Activated CD4-positive, alpha-beta T cell treated with anti-CD3 and anti-CD28 coated beads, Interleukin-2, amount 50 U/mL, for 4 hours (primary cell): ENCODE measurements around the gene HOXB5.
A peak's percentile ranks its signal among the peaks of the same experiment; 100 is the strongest.

Experiments
- DNase-seq, 2 experiments: peaks; one replicate each; pipeline ENCODE4 v3.0.0-alpha.2; 2020

Gene HOXB5

DNA sequence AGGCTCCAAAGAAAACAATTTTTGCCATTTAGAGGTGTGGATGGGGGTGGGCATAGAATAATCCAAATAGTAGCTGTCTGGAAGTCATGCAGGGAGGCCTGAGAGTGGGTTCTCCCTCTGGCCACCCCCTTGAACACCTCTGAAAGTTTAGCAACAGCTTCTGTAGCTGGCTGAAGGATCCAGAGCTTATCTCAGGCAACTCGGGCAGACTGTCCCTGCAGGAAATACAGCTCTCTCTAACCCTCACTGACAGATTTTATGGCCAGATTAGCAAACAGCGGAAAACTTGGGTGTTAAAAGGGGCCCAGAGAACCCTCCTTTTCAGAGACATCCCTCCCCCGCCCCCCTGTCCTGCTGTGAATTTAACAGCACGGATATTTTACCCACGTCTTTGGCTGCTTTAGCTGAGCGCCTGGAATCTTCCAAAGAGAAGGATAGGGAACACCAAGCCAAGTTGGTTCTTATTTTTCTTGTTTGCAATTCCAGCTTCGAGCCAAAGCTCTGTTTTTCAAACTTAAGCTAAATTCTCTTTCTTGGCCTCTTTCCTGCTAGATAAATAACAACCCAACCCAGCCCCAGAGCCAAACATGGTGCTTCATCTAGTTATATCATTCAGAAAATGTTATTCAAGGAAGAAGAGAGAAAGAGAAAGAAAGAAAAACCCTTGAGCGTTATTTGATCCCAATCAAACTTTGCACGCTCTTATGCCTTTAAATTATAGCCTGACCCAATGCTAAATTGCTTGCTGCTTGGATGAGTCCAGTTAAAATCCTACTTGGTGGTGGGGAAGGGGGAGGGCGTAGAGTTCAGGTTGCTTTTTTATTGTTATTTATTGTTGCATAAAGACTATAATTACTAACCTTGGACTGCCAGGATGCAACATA lies 46.4 kb downstream of the HOXB5 start:
- DNase-seq, result no peak

DNA sequence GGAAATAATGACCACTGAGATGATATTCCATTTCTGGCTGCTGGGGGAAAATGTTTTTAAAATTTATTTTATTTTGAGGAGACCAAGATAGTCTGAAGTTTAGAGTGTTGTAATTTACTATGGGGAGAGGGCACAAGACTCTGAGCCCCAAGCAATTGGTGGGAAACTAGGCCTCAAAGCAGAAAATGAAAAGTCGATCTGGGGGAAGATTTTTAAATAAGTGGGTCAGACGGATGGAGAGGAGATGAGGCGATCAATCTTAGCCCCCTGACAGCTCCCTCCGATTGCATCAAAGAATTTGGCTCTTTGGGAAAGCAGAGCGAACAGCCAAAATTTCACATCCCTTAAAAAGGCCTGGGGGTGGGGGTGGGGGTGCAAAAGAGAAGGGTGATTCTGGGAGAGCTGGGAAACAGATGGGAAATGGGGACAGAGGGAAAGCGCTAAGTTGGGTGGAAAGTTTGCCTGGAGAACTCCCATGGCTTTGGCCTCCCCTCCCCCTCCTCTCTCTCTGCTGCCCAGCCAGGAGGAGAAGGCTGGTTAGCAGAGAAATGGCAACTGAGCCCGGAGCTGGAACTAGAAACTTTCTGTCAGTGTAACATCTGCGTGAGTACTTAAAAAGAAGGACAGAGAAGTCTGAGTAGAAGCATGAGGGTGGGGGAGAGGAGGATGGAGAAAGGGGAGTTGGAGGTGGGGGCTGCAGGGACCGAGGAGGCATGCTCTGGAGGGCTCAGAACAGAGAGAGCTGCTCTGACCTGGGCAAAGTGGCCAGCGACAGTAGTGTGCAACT lies 47.2 kb downstream of the HOXB5 start:
- no peak for DNase-seq

DNA sequence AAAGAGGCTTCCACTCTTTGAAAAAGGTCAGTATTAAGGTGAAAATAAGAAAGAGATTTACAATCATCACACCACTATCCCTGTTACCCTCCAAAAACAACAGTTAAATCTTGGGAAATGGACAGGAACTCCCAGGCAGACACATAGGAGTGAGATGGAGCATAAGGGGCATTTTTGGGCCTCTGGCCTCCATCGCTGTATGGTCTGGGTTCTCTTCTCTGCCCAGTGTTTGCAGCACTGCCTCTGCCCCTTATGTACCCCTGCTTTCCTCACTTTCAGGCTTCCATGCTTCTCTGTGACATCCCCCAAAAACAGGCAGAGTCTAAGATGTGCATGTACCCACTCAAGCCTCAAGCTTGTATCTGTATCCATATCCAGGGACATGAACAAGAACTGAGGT lies 48.0 kb downstream of the HOXB5 start:
- no peak for DNase-seq

DNA sequence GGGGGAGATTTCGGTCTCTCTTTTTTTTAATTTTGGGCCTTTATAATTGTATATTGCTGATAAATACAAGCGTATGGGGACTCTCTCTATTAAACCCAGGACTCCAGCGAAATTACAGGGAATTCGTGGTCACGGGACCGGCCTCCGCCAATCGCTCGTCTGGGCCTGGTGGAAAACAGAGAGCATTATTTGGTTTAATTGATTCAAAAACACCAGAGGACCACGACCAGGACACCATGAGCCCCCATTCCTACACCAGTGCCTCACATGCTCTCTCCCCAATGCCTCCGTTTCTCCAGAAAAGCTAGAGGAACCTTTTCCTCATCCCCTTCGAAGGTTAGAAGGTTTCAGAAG lies 48.6 kb downstream of the HOXB5 start, which contains the start of gene HOXB2:
HOXB2 (minus strand) TSS at position 88 of the 354 bp plus-strand sequence. CDS start 198 bp downstream, outside the sequence.
- DNase-seq, result no peak

DNA sequence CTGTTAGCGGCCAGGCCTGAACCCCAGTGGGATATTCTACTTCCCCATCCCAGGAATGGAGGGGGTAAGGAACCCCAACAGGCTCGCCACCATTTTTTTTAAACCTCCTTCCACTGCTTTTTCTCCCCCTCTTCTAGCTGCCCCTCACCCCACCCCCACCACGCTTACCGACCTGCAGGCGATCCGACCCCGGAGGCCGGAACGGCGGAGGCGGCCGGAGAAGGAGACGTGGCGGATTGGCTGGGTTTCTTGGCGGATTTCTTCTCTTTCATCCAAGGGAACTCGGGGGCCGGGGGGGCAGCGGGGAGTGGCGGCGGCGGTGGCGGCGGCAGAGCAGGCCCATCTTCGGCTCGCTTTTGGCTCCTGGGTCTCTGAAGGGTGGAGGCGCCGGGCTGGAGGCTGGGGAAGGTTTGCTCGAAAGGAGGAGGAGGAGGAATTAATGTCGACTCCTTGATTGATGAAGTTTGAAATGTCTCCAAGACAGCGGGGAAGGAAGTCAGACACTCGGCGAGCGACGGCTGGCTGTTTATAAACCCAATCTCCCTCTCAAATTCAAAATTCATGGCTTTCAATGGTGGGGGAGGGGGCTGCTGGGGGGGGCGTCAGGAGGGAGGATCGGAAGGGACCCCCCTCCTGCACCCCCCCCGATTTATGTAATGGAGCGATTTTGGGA lies 49.1 kb downstream of the HOXB5 start:
- peak in 1 of 2 experiments; percentile 15 for DNase-seq

DNA sequence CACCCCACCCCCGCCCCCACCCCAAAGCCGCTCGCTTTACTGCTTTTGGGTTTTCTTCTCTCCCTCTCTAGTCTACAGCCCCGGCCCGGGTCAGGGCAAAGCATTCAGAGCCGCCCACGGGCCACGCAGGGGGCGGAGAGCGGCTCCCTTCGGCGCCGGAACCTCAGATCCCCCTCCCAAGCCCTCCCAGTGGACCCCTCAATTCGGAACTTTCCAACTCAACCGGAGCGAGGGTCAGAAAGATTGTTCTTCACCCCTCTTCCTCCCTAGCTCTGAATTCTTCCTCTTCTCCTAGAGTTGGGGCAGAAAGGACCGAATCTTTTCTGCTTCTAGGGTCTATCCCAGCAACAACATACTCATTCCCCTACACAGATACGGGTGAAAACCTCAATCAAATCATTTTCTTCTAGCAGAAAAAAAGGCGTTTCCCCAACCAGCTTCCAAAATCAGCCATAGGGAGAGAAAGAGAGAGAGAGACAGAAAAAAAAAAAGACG lies 49.7 kb downstream of the HOXB5 start:
- DNase-seq, result peak; percentile 26 to 33

DNA sequence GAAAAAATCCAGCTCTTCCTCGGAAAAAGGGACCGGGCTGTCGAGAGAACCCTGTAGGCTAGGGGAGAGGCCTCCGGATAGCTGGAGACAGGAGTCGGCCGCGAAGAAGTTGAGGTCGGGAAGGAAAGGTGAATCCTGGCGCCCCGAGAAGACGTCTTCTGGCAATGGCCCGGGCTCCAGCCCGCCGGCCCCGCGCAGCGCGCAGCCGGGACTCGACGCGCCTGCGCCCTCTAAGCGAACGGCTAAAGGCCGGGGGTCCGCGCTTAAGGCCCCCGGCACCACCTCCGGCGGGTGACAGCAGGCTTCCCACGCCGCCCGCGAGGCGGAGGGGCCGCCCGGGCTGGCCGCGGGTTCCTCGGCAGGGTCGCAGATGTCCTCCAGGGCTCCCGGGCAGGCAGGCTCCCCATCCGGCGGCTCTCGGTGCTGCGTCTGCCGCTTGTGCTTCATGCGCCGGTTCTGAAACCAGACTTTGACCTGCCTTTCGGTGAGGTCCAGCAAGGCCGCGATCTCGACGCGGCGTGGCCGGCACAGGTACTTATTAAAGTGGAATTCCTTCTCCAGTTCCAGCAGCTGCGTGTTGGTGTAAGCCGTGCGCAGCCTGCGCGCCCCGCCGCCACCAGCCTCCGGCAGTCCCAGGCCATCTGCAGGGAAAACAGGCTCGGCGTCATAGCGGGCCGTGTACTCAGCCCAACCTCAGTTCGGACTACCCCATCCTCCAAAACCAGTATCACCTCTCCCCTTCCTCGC lies 50.3 kb downstream of the HOXB5 start:
- peak; percentile 35 to 44 for DNase-seq

DNA sequence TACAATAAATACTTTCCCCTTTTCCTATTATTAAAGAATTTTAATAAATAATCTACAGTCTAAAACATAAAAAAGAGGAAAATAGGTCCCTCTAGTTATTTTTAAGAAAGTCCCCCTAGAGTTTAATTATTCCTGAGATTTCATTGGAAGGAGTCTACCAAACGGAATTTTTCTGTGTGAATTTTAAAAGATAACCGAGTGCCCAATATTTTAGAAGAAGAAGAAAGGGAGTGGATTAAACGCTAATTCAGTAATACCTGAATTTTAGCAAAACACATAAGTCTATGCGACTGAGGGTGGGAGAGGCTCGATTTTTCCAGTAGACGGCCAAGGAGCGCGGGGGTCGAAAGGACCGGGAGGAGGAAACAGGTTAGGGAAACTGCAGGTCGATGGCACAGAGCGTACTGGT lies 50.9 kb downstream of the HOXB5 start:
- DNase-seq, result no peak

DNA sequence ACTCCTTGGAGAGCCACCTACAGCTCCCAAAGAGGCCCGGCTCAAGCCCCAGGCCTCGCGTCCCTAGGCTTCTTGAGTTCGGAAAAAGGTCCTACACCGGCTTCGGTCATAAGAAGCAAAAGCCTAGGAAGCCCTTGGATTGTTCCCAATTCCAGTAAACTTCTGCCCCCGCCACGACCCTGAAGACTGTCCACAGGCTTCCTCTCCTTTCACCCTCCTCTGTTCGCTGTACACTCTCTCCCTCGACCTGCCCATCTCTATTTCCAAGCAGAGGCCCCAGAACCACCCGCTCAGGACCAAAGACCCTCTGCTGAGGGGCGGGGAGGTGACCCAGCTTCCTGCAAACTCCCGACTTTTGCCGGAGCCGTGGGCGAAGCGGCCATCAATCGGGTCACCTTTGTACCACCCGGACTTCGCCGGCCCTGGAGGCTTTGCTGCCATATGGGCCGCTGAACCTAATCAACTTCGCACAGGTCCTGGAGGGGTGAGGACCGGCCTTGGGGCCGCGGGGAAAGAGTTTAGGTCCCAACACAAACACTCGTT lies 51.4 kb downstream of the HOXB5 start:
- DNase-seq, result no peak

DNA sequence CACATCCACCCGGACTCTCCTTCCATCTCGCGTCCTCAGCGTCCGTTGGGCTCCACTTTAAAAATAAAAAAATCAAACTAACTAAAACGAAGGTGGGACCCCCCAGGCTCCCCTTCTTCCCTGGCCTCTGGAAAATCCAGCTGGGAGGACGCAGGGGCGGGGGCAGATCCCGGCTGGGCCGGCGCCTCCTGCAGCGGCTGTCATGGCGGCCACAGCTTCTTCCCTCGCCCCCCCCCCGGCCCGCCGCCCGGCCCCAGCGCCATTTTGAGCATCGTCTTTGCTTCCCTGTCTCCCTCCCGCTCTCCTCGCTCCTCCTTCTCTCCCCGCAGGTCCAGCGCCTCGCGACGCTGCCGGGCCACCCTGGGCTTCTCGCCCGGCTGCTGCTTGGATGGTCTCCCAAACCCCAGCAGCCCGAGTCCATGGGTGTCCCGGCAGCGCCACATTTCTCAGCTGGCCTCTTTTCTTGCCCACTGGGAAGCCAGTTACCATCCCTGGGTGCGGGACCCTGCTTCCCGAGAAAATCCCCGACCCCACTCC lies 51.9 kb downstream of the HOXB5 start:
- DNase-seq, result peak; percentile 14 to 31
